HG03103 (cell line): ENCODE measurements around the gene WSB1.
A peak's percentile ranks its signal among the peaks of the same experiment; 100 is the strongest.
"Not testable (repeated sequence)": the region's sequence is repeated elsewhere in the genome, so short reads cannot be mapped to it uniquely, and the experiment has no call there.

Experiments used
- ATAC-seq: cut with Tn5 transposase; IDR thresholded peaks from one replicate; pipeline ENCODE4 v1.9.1; 2021; ENCODE audit warnings: low read depth; ENCODE audit not compliant: unreplicated experiment

The WSB1 gene, protein sequence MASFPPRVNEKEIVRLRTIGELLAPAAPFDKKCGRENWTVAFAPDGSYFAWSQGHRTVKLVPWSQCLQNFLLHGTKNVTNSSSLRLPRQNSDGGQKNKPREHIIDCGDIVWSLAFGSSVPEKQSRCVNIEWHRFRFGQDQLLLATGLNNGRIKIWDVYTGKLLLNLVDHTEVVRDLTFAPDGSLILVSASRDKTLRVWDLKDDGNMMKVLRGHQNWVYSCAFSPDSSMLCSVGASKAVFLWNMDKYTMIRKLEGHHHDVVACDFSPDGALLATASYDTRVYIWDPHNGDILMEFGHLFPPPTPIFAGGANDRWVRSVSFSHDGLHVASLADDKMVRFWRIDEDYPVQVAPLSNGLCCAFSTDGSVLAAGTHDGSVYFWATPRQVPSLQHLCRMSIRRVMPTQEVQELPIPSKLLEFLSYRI

DNA sequence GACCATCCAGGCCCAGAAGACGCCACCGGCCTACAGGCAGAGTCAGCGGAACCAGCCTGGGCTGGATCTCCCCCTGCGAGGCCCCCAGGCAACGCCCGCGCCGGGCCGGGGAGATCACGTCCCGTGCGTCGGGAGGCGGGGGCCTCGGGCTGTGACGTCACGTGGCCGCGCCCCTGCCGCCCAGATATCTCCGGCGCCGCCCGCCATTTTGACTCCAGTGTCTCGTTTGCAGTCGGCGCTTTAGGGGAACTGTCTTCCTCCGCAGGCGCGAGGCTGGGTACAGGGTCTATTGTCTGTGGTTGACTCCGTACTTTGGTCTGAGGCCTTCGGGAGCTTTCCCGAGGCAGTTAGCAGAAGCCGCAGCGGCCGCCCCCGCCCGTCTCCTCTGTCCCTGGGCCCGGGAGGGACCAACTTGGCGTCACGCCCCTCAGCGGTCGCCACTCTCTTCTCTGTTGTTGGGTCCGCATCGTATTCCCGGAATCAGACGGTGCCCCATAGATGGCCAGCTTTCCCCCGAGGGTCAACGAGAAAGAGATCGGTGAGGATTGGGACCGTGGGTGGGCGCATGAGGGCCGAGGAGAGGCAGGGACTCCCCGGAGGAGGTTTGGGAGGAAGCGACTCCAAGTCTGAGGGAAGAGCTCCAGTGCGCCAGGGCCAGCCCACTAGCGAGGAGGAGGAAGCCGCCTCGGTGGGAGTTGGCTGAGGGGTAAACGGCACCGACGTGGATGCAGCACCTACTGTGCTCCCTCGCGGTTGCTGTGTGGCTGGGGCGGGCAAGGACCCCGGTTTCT lies at the start of gene WSB1:
TSS of gene WSB1 (plus strand) at position 217 of the 791 bp plus-strand sequence. CDS start at position 499, 282 bp downstream.
- ATAC-seq, result peak; percentile 74

DNA sequence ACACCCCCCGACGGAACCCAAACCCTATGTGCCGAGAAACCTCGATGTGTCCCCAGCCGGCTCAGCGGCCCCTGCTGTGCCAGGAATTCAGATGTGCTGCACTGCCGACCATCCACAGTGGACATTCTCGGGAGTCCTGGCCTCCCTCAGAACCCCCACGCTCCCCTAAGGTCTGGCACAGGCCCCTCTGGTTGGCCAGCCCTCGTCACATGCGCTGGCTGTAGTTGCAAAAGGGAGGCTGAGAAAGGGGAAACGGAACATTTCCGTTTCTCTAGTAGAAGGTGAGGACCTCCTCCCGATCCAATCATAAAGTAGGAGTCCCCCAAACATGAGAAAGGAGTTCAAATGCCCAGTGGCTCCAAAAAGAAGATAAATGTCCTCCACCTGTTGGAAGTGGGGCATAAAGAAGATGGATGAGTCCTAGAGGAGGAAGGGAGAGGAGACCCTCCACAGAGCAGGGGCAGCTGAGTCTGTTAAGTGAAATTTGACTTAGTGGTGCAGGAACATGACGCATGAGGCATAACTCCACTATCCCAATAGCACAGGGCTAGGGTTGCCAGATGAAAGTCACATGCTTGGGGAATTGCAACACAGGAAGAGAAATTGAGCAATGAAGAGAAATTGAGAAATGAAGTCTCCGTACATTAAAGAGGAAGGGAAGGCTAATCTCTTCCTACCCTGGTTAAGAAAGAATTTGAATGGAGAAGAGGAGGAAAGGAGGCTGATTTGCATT lies 49.3 kb upstream of the WSB1 start:
- ATAC-seq, result no peak

DNA sequence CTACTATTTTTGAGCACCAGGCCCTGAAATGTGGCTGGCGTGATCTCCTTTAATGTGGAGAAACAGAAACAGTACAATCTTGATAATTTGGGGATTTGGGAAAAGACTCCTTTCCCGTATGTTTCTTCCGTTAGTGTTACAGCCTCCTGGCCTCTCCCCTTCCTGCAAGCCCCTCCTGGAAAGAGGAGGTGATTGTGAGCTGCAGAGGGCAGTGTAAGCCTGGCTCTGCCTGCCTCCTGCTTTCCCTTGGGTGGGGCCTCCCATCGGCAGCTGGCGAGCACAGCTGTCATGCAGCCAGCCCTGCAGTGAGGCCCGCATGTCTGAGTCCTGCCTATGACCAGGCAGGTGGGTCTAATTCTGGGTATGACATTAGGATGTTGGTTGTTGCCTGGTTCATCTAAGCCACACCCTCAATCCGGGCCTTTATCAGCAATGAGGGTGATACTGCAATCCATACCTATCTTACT lies 48.7 kb upstream of the WSB1 start:
- peak; percentile 87 for ATAC-seq

DNA sequence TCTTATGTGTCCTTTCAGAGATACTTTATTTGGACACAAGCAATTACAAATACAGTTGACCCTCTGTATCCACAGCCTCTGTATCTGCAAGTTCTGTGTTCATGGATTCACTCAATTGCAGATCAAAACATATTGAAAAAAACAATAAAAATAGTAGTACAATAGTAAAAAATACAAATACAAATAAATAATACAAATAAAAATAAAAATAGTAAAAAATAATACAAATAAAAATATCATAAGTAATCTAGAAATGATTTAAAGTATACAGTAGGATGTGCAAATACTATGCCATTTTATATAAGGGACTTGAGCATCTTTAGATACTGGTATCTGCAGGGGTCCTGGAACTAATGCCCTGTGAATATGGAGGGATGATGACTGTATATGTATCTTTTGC lies 47.4 kb upstream of the WSB1 start:
- no peak for ATAC-seq

DNA sequence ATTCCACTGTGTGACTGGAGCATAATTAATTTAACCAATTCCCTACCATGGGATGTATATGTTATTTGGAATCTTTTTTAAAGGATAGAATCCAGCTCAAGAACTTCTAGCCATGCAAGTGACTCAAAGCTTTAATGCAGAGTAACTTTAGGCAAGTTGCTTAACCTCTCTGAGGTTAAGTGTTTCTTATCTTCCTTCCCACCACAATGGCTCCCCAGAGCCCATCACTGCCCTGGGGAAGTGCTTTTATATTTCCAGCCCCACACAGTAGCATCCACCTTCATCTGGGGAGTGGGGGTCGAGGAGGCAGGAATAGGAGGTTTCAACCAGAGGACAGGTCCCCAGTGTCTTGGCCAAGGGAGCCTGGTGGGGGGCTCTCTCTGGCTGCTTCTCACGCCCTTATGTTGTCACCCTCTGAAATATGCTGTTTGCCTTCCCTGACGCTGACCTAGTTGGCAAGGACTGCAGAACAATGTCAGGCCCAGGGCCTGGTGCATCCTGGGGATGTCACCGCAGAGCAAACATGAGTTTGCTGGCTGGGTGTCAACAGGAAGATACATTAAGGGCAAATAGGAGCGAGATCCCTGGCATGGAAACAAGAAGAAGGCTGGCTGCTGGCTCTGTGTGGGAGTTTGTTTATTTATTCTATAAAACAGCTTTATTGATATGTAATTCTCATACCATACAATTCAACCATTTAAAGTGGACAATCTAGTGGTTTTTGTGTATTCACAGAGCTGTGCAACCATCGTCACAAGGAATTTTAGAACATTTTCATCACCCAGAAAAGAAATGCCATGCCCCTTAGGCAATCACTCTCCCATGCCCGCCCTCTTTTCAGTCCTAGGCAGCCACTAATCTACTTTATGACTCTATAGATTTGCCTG lies 46.6 kb upstream of the WSB1 start:
- ATAC-seq, result no peak

DNA sequence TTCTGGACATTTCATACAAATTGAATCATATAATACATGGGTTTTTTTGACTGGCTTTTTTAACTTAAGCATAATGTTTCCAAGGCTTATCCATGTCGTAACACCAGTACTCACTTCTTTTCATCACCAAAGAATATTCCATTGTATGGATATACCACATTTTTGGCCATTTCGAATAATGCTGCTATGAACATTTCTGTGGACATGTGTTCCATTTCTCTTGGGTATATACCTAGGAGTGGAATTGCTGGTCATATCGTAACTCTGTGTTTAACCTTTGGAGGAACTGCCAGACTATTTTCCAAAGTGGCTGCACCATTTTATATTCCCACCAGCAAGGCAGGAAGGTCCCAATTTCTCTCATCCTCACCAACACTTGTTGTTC lies 46.0 kb upstream of the WSB1 start:
- no peak for ATAC-seq

DNA sequence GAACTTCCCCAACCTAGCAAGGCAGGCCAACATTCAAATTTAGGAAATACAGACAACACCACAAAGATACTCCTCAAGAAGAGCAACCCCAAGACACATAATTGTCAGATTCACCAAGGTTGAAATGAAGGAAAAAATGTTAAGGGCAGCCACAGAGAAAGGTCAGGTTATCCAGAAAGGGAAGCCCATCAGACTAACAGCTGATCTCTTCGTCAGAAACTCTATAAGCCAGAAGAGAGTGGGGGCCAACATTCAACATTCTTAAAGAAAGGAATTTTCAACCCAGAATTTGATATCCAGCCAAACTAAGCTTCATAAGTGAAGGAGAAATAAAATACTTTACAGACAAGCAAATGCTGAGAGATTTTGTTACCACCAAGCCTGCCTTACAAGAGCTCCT lies 43.1 kb upstream of the WSB1 start:
- not testable (repeated sequence) for ATAC-seq

DNA sequence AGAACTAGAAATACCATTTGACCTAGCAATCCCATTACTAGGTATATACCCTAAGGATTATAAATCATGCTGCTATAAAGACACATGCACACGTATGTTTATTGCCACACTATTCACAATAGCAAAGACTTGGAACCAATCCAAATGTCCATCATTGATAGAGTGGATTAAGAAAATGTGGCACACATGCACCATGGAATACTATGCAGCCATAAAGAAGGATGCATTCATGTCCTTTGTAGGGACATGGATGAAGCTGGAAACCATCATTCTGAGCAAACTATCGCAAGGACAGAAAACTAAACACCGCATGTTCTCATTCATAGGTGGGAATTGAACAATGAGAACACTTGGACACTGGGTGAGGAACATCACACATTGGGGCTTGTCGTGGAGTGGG lies 39.1 kb upstream of the WSB1 start:
- not testable (repeated sequence) for ATAC-seq

DNA sequence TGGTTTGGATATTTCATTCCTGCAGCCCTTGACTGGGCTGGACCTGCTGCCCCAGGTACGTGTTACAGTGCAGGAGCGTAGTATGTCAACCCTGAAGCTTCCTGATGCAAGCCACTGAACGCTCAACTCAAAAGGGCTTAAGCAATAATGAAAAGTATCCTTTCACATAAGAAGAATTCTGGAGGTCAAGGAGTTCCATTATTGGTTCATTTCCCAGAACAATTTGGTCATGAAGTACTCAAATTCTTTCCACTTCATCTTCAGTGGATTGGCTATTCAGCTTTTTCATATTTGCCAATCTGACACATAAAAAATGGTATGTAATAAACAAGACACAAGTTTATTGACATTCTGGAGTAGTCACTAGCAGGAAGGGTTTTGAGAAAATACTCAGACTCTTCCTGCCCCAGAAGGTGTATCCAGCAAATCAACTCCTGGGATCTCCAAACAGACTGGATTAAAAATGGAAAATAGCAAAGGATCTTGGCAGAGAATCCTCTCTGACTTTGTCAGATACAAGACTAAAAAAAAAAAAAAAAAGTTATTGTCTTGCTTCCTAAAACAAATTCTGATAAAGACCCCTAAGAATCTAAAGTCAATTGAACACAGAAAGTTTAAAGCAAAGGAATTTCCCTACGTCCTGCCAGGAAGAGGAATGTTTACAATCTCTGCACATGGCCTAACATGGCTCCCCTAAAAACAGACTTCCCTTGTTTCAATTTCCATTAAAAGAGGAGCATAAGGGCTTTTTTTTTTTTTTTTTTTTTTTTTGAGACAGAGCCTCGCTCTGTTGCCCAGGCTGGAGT lies 37.5 kb upstream of the WSB1 start:
- no peak for ATAC-seq

DNA sequence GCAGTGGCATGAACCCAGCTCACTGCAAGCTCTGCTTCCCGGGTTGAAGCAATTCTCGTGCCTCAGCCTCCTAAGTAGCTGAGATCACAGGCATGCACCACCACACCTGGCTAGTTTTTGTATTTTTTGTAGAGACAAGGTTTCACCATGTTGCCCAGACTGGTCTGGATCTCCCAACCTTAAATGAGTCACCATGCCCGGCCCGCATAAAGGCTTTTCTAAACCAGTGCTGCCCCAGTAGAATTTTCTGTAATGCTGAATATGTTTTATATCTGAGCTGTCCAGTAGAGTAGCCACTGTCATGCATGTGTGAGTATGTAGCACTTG lies 36.9 kb upstream of the WSB1 start:
- ATAC-seq, result no peak

DNA sequence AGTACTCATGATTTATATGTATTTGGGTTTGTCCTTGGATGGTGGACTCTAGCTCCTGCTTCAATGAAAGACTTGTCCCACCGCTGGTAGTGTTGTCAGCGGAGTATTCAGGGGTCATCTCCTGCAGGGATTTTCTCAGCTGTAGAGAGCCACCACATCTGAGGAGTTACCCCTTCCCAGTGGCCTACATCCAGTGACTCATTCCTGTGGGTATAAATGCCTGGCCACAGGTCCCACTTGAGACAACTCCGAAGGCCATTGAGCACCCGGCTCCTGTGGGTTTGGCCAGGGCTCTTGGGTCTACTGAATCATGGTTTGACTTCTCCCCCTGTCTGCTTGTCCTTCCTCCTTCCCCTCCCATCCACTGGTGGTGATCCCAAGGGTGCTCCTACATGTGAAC lies 34.6 kb upstream of the WSB1 start:
- no peak for ATAC-seq

DNA sequence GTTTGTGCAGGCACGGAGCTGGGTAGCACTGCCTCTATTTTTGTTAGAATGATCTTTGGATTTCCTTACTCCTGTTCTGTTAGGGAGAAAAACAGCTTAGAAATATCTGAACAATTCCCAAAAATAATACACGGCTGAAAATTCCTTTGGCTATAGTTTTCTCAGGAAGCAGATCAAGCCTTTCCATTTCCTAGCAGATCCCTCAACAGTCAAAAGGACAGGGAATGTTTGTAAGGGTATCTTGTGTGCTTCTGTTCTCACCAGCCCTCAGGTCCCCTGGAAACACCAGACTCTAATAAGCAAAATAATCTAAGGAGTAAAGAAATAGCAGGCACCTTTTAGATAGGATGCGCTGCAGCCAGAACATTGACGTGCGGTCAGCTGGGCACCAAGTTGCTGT lies 30.5 kb upstream of the WSB1 start:
- ATAC-seq, result no peak

DNA sequence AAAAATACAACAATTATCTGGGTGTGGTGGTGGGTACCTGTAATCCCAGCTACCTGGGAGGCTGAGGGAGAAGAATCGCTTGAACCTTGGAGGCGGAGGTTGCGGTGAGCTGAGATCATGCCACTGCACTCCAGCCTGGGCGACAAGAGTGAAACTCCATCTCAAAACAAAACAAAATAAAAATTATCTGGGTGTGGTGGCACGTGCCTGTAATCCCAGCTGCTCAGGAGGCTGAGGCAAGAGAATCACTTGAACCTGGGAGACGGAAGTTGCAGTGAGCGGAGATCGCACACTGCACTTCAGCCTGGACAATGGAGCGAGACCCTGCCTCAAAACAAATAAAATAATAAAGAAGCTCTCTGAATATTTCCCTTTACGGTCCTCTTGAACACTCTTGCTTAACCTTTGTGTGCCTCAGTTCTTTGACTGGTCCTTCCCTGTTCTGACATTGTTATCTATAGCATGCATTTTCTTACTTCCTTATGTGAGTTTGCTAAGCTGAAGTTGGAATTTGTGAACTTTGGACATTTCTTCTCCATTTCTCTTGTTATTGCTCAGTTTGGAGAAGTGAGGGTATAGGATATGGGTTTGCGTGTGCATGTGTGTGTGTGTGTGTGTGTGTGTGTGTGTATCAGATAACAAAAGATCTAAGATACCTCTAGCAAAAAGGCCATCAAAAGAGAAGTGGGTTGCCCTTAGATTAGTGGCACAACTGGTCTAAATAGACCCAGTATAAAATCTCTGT lies 29.7 kb upstream of the WSB1 start:
- no peak for ATAC-seq

DNA sequence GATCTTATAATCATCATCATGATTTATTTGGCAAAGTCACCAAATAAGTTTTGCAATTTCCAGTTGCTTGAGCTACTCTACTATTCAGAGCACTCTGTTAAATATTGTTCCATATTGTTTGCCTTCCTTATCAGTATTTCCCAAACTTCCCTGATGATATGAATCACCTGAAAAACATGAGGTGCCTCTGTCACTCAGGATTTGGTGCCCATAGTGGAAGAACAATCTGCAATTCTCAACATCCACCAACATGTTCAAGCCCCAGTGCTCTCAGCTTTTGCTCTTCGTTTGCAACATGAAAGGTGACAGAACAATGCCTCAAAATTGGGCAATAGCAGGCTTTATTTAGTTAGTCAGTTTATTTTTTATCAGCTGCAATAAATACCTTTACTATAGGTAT lies 28.6 kb upstream of the WSB1 start:
- ATAC-seq, result no peak

DNA sequence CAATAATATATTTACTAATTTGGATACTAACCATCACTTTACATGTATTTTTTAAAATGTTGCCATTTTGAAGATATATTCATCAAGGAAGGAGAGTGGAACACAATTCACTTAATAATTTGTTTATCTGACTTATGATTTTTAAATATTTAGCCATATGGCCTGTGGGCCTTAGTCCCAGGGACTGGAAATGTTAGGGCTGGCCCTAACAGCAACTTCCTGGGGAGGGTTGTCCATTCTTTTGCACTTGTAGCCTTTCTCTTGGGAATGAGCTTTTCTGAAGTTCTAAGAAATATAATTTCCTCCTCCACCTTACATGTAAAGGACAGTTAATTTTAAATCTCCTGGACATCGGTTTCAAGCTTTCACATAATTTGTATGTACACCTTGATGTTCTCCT lies 27.7 kb upstream of the WSB1 start:
- ATAC-seq, result no peak

DNA sequence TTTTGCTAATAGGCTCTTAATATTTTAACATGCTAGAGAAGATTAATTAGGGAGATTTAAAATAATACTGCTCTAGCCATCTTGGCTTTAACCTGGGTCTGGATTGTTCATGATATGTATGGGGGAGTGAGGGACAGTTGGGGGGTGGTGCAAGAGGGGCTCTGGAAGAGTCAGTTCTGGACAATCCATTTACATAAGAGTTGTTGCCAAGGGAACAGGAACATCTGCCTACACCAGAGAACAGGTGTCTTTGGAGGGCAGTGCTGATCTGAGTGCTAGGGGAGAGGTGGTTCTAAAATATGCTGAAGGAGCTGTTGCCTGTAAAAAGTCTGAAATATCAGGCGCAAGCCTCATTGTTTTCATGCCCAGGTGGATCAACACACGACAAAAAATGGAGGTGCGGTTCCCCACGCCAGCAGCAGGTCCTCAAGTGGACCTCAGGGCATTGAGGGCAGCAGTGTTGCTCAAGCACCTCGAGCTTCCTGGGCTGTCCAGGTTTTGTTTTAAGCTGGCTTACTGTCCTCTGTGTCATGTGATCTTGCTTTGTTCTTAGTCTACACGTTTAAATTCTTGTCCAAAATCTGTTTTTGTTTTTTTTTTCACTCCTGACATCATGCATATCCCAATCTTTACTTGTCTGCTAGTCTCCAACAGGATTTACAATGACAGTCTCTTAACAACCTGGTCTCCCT lies 25.4 kb upstream of the WSB1 start:
- no peak for ATAC-seq

DNA sequence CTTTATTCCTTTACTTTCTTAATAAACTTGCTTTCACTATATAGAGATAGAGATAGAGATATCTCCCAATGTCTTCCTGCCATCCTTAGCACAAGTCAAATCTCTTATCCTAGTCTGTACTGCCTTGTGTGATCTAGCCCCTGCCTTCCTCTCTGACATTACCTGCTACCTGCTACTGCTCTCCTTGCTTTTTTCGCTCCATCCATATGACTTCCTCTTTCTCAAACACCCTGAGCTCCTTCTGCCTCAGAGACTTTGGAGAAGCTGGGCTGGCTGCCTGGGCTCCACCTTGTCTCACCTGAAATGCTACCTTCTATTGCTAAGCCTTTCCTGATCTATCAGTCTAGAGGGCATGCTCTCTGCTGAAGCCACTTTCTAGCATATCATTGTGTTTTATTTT lies 24.7 kb upstream of the WSB1 start:
- no peak for ATAC-seq

DNA sequence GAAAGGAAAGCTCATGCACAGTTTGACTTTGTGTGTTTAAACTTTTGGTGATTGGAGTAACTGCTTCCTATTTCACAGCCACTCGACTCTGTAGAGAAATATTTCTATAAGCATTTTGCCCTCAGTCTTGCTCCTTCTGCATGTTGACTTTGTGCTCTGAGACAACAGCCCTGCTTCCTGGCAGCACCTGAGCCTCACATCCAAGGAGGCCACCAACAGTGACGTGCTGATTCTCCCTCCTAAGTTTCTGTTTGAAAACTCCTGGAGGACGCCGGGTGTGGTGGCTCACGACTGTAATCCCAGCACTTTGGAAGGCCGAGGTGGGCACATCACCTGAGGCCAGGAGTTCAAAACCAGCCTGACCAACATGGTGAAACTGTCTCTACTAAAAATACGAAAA lies 23.9 kb upstream of the WSB1 start:
- no peak for ATAC-seq
